SK-N-SH (cell line): ENCODE measurements around the gene NEK10.

Experiments
- CHD2 ChIP-seq: fragments of 150-350 bp; IDR thresholded peaks from 2 replicates; pipeline ENCODE4 v1.6.1; 2018; ENCODE audit warnings: low read length; ENCODE audit not compliant: partially characterized antibody
- EP300 ChIP-seq, 2 experiments: IDR thresholded peaks; 2 replicates each; pipeline versions ENCODE4 v1.4.0 to v1.6.1; 2012; ENCODE audit warnings: borderline replicate concordance in 1 of 2, low read depth in 1 of 2, low read length in 1 of 2
- EZH2phosphoT487 ChIP-seq: fragments of 200-600 bp; sonication (generic); IDR thresholded peaks from 2 replicates; pipeline ENCODE4 v1.6.1; 2017; ENCODE audit warnings: low read depth, mixed run types, mild to moderate bottlenecking, antibody characterized with exemption, moderate library complexity, borderline replicate concordance
- FOXJ3 ChIP-seq: sonication (generic); formaldehyde crosslinking; IDR thresholded peaks from 2 replicates; pipeline ENCODE4 v1.5.1; 2020; ENCODE audit warnings: mild to moderate bottlenecking, missing genetic modification reagents
- JUND ChIP-seq: IDR thresholded peaks from 2 replicates; pipeline ENCODE4 v1.4.0; 2012
- MXI1 ChIP-seq: IDR thresholded peaks from 2 replicates; pipeline ENCODE4 v1.6.1; 2012; ENCODE audit warnings: mild to moderate bottlenecking, low read depth, low read length, improper control_type of control experiment
- POLR2AphosphoS5 ChIP-seq: IDR thresholded peaks from 2 replicates; pipeline ENCODE4 v1.6.1; 2012; ENCODE audit warnings: low read depth, low read length
- SMC3 ChIP-seq: IDR thresholded peaks from 2 replicates; pipeline ENCODE4 v1.6.1; 2012; ENCODE audit warnings: low read depth, low read length, improper control_type of control experiment
- TAF1 ChIP-seq: IDR thresholded peaks from 2 replicates; pipeline ENCODE4 v1.6.1; 2012; ENCODE audit warnings: low read depth, mild to moderate bottlenecking, low read length, moderate library complexity, borderline replicate concordance
- TCF12 ChIP-seq: IDR thresholded peaks from 2 replicates; pipeline ENCODE4 v1.4.0; 2012
- TEAD4 ChIP-seq: IDR thresholded peaks from 2 replicates; pipeline ENCODE4 v1.4.0; 2012; ENCODE audit warnings: mild to moderate bottlenecking, borderline replicate concordance; ENCODE audit not compliant: insufficient read depth
- TF ChIP-seq, protein P1 (sequence below): fragments of 200-600 bp; sonication (generic); IDR thresholded peaks from 2 replicates; pipeline ENCODE4 v1.6.1; 2017; ENCODE audit warnings: antibody characterized with exemption, mild to moderate bottlenecking, moderate library complexity
- TF ChIP-seq, protein P2 (sequence below): IDR thresholded peaks from 2 replicates; pipeline ENCODE4 v1.6.1; 2012; ENCODE audit warnings: mild to moderate bottlenecking, low read depth, low read length, moderate library complexity

DNA sequence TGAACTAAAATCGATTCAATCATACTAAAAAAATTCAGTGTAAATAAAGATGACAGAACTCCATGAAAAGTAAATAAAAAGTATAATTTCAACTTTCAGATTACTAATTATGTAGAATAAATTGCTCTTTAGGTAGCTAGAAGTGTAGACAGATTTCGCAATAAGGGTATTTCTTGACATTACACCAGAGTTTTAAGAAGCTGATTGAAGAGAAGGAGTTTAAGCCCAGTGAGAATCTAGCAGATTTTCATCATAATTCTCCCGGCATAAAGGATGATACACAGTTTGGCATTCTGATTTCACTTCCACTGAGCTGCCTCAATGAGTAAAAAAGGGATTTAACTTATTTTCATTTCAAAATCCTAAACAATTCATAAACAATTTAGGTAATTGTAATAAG lies 259.2 kb downstream of the NEK10 start:
- no peak for TF ChIP-seq MXI1
- no peak for TF ChIP-seq TEAD4
- TF ChIP-seq EZH2phosphoT487, result no peak
- TF ChIP-seq, protein P1, sequence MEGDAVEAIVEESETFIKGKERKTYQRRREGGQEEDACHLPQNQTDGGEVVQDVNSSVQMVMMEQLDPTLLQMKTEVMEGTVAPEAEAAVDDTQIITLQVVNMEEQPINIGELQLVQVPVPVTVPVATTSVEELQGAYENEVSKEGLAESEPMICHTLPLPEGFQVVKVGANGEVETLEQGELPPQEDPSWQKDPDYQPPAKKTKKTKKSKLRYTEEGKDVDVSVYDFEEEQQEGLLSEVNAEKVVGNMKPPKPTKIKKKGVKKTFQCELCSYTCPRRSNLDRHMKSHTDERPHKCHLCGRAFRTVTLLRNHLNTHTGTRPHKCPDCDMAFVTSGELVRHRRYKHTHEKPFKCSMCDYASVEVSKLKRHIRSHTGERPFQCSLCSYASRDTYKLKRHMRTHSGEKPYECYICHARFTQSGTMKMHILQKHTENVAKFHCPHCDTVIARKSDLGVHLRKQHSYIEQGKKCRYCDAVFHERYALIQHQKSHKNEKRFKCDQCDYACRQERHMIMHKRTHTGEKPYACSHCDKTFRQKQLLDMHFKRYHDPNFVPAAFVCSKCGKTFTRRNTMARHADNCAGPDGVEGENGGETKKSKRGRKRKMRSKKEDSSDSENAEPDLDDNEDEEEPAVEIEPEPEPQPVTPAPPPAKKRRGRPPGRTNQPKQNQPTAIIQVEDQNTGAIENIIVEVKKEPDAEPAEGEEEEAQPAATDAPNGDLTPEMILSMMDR, result no peak
- TF ChIP-seq, protein P2, sequence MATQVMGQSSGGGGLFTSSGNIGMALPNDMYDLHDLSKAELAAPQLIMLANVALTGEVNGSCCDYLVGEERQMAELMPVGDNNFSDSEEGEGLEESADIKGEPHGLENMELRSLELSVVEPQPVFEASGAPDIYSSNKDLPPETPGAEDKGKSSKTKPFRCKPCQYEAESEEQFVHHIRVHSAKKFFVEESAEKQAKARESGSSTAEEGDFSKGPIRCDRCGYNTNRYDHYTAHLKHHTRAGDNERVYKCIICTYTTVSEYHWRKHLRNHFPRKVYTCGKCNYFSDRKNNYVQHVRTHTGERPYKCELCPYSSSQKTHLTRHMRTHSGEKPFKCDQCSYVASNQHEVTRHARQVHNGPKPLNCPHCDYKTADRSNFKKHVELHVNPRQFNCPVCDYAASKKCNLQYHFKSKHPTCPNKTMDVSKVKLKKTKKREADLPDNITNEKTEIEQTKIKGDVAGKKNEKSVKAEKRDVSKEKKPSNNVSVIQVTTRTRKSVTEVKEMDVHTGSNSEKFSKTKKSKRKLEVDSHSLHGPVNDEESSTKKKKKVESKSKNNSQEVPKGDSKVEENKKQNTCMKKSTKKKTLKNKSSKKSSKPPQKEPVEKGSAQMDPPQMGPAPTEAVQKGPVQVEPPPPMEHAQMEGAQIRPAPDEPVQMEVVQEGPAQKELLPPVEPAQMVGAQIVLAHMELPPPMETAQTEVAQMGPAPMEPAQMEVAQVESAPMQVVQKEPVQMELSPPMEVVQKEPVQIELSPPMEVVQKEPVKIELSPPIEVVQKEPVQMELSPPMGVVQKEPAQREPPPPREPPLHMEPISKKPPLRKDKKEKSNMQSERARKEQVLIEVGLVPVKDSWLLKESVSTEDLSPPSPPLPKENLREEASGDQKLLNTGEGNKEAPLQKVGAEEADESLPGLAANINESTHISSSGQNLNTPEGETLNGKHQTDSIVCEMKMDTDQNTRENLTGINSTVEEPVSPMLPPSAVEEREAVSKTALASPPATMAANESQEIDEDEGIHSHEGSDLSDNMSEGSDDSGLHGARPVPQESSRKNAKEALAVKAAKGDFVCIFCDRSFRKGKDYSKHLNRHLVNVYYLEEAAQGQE, result no peak
- TF ChIP-seq TCF12, result no peak
- TF ChIP-seq POLR2AphosphoS5, result no peak
- TF ChIP-seq SMC3, result no peak
- TF ChIP-seq EP300 (IDR thresholded peaks at IDR 0.05; ENCODE audit: borderline replicate concordance in 1 of 2, low read depth in 1 of 2, low read length in 1 of 2), result no peak
- no peak for TF ChIP-seq JUND
- TF ChIP-seq TAF1, result no peak
- no peak for TF ChIP-seq FOXJ3 (CRISPR knock-in tag)
- TF ChIP-seq CHD2, result no peak
